ENCODE results near the gene FBLL1. TPM values are rescaled to one million over a fixed set of nuclear protein-coding genes. Genes with fewer than 3 reads are reported as not detected.

FBLL1 gene
- total and polyA plus RNA-seq, 2 of the 8 experiments (the other 6 are each of a cell fraction or from before 2014, with no cell fraction given), result 8.3 to 30.9 TPM

DNA sequence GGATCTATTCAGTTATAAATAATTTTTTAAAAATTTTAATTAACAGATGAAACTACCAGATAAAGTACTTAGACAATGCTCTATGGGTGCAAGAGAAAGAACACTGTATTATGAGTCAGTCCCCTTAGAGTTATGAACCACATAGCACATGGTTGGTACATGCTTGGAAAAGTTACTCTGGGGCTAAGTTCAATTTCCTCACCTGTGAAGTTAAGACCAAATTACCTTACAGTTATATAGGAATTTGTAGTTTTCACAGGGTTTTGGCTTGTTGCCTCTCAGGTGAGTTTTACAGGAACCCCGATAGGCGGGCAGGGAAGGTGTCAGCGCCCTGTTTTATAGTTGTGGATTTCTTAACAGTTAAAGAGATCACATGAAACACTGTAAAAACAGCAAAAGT, 48.9 kb downstream of the FBLL1 start (continued):
- TF ChIP-seq HDAC2 (IDR thresholded peaks at IDR 0.05; ENCODE audit: borderline replicate concordance in 1 of 2, low read depth in 2 of 2, low read length in 2 of 2), result no peak
